Lower leg skin (tissue), 3 donors: ENCODE results near the gene DEPDC7.

Experiments
- POLR2A ChIP-seq, 2 donors: fragments of 450-650 bp; IDR thresholded peaks; one replicate each; pipeline ENCODE4 v1.6.1; 2016 to 2017; ENCODE audit warnings: antibody characterized with exemption in 2 of 2, mild to moderate bottlenecking in 1 of 2, moderate library complexity in 1 of 2
- TF ChIP-seq, protein P1 (sequence below), 3 donors: fragments of 450-650 bp; IDR thresholded peaks; one replicate each; pipeline ENCODE4 v1.5.1; 2016; ENCODE audit warnings: antibody characterized with exemption in 3 of 3, mild to moderate bottlenecking in 3 of 3, moderate library complexity in 2 of 3

GRCh38 chr11:32968541-32968940 lies 47.1 kb upstream of the DEPDC7 start:
- TF ChIP-seq POLR2A (IDR thresholded peaks at IDR 0.05): no peak
- TF ChIP-seq, protein P1, sequence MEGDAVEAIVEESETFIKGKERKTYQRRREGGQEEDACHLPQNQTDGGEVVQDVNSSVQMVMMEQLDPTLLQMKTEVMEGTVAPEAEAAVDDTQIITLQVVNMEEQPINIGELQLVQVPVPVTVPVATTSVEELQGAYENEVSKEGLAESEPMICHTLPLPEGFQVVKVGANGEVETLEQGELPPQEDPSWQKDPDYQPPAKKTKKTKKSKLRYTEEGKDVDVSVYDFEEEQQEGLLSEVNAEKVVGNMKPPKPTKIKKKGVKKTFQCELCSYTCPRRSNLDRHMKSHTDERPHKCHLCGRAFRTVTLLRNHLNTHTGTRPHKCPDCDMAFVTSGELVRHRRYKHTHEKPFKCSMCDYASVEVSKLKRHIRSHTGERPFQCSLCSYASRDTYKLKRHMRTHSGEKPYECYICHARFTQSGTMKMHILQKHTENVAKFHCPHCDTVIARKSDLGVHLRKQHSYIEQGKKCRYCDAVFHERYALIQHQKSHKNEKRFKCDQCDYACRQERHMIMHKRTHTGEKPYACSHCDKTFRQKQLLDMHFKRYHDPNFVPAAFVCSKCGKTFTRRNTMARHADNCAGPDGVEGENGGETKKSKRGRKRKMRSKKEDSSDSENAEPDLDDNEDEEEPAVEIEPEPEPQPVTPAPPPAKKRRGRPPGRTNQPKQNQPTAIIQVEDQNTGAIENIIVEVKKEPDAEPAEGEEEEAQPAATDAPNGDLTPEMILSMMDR (IDR thresholded peaks at IDR 0.05): no peak
